ENCODE results near the gene C19orf53. TPM values are rescaled to one million over a fixed set of nuclear protein-coding genes. Genes with fewer than 3 reads are reported as not detected.

The C19orf53 gene
- total and polyA plus RNA-seq, 2 of the 13 experiments (the other 11 are each of a cell fraction or from before 2014, with no cell fraction given), result 129 to 130 TPM

DNA sequence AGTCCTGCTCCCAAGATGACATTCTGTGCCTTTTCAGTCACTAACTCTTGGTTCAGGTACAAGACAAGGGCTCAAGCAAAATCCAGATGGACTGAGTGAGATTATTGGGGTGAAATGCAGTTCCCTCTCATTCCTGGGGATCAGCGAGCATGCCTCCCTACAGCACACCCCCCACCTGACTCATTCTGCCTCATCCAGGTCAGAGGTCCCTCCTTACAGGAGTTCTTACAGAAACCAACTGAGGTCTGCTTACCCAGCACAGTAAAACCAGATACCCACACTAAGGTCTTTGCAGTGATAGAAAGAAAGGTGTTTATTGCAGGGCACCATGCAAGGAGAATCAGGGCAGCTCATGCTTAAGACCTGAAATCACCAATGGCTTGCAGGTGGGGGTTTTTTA is 31.5 kb upstream of the C19orf53 start:
- FAIRE-seq (no peak), DNase-seq (ENCODE audit: low spot score) (no peak), ATAC-seq (no peak)
- H3K9me3 ChIP-seq (ENCODE audit: low read length), result no peaks in the 10 kb centered on the region
- H2AFZ ChIP-seq (ENCODE audit: low read length), result no peak overlapping the region
- in situ Hi-C loops (cut with HindIII; ENCODE audit: extremely low pct_ligation_motif_present, low pct_unique_long_range_greater_than_20kb) (no loop called here), intact Hi-C loops (cut with micrococcal nuclease; ENCODE audit: unreplicated experiment) (no loop called here)
- H3K27me3 ChIP-seq (ENCODE audit: control insufficient read depth in 1 of 2, insufficient read depth in 2 of 2, low read length in 2 of 2), result no peaks in the 10 kb centered on the region
- 82% methylated on average over 1 of the region's 1 CpG for WGBS (ENCODE audit: low lambda C conversion rate)
- CTCF ChIA-PET (ENCODE audit: low intra/inter-chr PET ratio, low total read pairs), result no interaction called here
- H3K36me3 ChIP-seq (replicated peaks in 1 of 2; ENCODE audit: control insufficient read depth in 1 of 2, insufficient read depth in 2 of 2, low read length in 2 of 2), result peaks cover 0 to 3% of the 10 kb centered on the region in 2 experiments; a peak in 1 of 5 replicates
- POLR2A ChIA-PET, result no interaction called here
- H3K4me2 ChIP-seq (ENCODE audit: low read depth, low read length), result no peak overlapping the region
- no peaks in the 10 kb centered on the region for H3K79me2 ChIP-seq (ENCODE audit: insufficient read depth, low read length)
- peaks cover 20% of the 10 kb centered on the region for H3K4me1 ChIP-seq (ENCODE audit: insufficient read depth, low read length)
- no peak overlapping the region for H3K4me3 ChIP-seq (replicated peaks in 1 of 3; ENCODE audit: insufficient read depth in 1 of 3, low read depth in 2 of 3, low read length in 3 of 3)
- no peak overlapping the region for H3K9ac ChIP-seq (ENCODE audit: insufficient read depth, low read depth, low read length)
- no peak overlapping the region for H3K27ac ChIP-seq (ENCODE audit: extremely low read length, insufficient read depth, low read length)
- no peaks in the 10 kb centered on the region for H4K20me1 ChIP-seq (ENCODE audit: insufficient read depth, low read length)
- TF ChIP-seq XBP1 (CRISPR knock-in tag; IDR thresholded peaks at IDR 0.05) (no peak), NFE2 (CRISPR knock-in tag; IDR thresholded peaks at IDR 0.05) (no peak), ZNF761 (CRISPR knock-in tag; conservative IDR thresholded peaks at IDR 0.05) (no peak), PCBP2 (optimal IDR thresholded peaks at IDR 0.05; ENCODE audit: low read depth, low read length, poor library complexity, severe bottlenecking) (no peak), ETV6 (CRISPR knock-in tag; conservative IDR thresholded peaks at IDR 0.05) (no peak), EED (CRISPR knock-in tag; IDR thresholded peaks at IDR 0.05) (no peak), NCOA1 (CRISPR knock-in tag; IDR thresholded peaks at IDR 0.05) (no peak), TEAD3 (CRISPR knock-in tag; optimal IDR thresholded peaks at IDR 0.05; ENCODE audit: borderline replicate concordance) (no peak)
- TF ChIP-seq, protein P1, sequence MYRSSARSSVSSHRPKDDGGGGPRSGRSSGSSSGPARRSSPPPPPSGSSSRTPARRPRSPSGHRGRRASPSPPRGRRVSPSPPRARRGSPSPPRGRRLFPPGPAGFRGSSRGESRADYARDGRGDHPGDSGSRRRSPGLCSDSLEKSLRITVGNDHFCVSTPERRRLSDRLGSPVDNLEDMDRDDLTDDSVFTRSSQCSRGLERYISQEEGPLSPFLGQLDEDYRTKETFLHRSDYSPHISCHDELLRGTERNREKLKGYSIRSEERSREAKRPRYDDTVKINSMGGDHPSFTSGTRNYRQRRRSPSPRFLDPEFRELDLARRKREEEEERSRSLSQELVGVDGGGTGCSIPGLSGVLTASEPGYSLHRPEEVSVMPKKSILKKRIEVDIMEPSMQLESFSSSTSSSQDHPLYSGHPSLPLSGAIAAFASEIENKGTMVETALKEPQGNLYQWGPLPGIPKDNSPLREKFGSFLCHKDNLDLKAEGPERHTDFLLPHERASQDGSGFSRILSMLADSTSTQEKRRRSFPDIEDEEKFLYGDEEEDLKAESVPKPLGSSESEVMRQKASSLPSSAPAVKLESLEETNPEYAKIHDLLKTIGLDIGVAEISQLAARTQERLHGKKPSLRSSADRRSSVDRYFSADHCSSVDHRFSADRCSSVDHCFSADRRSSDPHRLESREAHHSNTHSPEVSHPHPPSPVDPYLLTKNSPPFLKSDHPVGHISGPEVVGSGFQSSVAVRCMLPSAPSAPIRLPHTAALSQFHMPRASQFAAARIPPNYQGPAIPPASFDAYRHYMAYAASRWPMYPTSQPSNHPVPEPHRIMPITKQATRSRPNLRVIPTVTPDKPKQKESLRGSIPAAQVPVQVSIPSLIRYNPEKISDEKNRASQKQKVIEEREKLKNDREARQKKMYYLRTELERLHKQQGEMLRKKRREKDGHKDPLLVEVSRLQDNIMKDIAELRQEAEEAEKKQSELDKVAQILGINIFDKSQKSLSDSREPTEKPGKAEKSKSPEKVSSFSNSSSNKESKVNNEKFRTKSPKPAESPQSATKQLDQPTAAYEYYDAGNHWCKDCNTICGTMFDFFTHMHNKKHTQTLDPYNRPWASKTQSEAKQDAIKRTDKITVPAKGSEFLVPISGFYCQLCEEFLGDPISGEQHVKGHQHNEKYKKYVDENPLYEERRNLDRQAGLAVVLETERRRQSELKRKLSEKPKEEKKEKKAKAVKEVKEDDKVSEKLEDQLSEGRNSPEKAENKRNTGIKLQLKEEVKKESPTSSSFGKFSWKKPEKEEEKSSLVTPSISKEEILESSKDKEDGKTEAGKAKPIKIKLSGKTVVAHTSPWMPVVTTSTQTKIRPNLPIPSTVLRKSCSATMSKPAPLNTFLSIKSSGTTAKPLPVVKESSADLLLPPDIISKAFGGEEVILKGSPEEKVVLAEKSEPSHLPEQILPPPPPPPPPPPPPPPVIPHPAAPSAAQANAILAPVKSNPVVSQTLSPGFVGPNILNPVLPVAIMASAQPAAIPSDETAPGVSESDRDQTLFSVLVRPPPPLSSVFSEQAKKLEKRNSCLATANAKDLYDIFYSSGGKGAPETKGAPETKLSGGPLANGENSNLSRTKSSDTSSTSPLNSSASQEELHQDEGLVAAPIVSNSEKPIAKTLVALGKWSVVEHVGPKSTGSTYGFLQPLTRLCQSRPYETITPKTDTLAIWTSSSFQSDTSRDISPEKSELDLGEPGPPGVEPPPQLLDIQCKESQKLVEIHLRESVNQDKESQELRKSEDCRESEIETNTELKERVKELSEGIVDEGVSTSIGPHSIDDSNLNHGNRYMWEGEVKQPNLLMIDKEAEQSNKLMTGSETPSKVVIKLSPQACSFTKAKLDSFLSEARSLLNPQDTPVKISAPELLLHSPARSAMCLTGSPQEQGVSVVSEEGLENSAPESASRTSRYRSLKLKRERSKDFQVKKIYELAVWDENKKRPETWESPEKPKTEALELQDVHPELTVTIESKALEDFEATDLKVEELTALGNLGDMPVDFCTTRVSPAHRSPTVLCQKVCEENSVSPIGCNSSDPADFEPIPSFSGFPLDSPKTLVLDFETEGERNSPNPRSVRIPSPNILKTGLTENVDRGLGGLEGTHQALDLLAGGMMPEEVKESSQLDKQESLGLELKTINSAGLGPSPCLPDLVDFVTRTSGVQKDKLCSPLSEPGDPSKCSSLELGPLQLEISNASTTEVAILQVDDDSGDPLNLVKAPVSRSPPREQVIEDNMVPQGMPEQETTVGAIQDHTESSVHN (CRISPR knock-in tag; IDR thresholded peaks at IDR 0.05), result no peak
- BruUV-seq (replicated peaks), result no TSS peak

All from HepG2 (cell line).